ENCODE data around the gene PLOD1. TPM values are rescaled to one million over a fixed set of nuclear protein-coding genes. Genes with fewer than 3 reads are reported as not detected.

PLOD1 gene
- total RNA-seq, 5 donors from 2014 or later (not counting 1 experiment from before 2014, with no cell fraction given): 2.6 to 6.9 (median 4.6) TPM

DNA sequence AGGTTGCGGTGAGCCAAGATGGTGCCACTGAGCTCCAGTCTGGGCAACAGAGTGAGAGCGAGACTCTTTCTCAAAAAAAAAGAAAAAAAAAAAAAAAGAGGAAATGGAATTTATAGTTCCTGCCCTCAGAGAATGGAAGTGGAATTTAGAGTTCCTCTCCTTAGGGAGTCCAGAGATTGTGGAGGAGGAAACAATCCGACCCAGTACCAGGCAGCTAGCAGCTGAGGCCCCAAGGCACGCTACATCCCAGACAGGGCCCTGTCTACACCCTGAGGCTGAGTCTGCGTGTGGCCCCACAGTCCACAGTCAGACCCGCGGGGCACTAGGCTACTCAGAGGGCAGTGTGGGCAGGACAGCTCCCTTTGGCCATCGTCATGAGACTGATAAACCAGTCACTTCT, 43.8 kb downstream of the PLOD1 start:
- Mint-ChIP-seq H3K27me3 (no peaks in the 10 kb centered on the region), H3K4me3 (peak overlapping the region in 2 of 3 donors; percentile 4 to 41), H3K9me3 (no peaks in the 10 kb centered on the region), H3K36me3 (peaks cover 4% of the 10 kb centered on the region), H3K27ac (no peak overlapping the region), H3K4me1 (peaks cover 26 to 28% (median 27%) of the 10 kb centered on the region in 3 donors)
- WGBS (ENCODE audit: insufficient coverage): 97% methylated on average over 5 of the region's 8 CpGs
- Histone ChIP-seq H3K4me1 (ENCODE audit: control insufficient read depth in 1 of 2, extremely low read depth in 1 of 2, insufficient read depth in 2 of 2, low read length in 2 of 2) (peaks cover 9 to 28% of the 10 kb centered on the region in 2 experiments), H3K27me3 (replicated peaks in 1 of 2; ENCODE audit: control insufficient read depth in 2 of 2, extremely low read depth in 1 of 2, insufficient read depth in 2 of 2, low read length in 1 of 2) (no peaks in the 10 kb centered on the region), H3K9me3 (no peaks in the 10 kb centered on the region), H3K36me3 (ENCODE audit: control insufficient read depth in 2 of 2, extremely low read depth in 1 of 2, insufficient read depth in 1 of 2, low read length in 1 of 2) (peaks cover 3 to 9% of the 10 kb centered on the region in 2 donors), H3K27ac (ENCODE audit: low read length) (no peak overlapping the region), H3K4me3 (ENCODE audit: control insufficient read depth in 1 of 2, extremely low read depth in 1 of 2, low read length in 1 of 2) (no peak overlapping the region)
- DNase-seq (no peak), ATAC-seq (replicated peaks in 1 of 4) (no peak)
- CTCF ChIA-PET: interaction anchor here (0.6 to 0.8 kb wide), 2 partner anchors 9 to 68 kb away, joined by 3 to 4 read pairs; no protein-coding TSS in a partner anchor
- POLR2A ChIA-PET: no interaction called here

DNA sequence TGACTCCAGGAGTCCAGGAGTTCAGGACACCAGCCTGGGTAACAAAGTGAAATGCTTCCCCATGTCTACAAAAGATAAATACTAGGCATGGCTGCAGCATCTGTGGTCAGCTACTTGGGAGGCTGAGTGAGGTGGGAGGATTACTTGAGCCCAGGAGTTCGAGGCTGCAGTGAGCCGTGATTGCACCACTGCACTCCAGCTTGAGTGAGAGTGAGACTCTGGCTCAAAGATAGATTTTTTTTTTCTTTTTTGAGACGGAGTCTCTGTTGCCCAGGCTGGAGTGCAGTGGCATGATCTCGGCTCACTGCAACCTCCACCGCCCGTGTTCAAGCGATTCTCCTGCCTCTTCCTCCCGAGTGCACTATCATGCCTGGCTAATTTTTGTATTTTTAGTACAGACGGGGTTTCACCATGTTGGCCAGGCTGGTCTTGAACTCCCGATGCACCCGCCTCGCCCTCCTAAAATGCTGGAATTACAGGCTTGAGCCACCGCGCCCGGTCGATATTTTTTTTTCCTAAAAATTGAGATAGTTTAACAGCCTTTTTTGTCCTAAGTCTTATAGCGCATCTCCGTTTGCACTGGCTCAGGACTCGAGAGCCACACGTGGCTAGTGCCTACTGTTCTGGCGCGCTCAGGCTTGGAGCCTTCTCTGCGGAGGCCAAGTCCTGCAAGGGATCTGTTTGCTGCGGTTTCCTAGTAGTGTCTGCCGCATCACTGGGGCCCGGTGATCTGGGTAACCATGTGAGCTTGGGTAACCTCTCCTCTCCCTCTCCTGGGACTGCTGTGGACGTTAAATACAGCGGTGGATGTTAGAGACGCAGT, 44.7 kb downstream of the PLOD1 start:
- Mint-ChIP-seq H3K4me3 (peak overlapping the region; percentile 83 to 93 (median 89)), H3K36me3 (peaks cover 7% of the 10 kb centered on the region), H3K4me1 (peaks cover 33 to 37% (median 36%) of the 10 kb centered on the region in 3 donors), H3K27ac (peak overlapping the region; percentile 82 to 91), H3K27me3 (no peaks in the 10 kb centered on the region), H3K9me3 (no peaks in the 10 kb centered on the region)
- peak overlapping the region in 1 of 2 donors; percentile 82 for H3K4me3 ChIP-seq (ENCODE audit: control insufficient read depth in 1 of 2, extremely low read depth in 1 of 2, low read length in 1 of 2)
- peaks cover 9 to 29% of the 10 kb centered on the region in 2 experiments for H3K4me1 ChIP-seq (ENCODE audit: control insufficient read depth in 1 of 2, extremely low read depth in 1 of 2, insufficient read depth in 2 of 2, low read length in 2 of 2)
- no peaks in the 10 kb centered on the region for H3K27me3 ChIP-seq (replicated peaks in 1 of 2; ENCODE audit: control insufficient read depth in 2 of 2, extremely low read depth in 1 of 2, insufficient read depth in 2 of 2, low read length in 1 of 2)
- H3K27ac ChIP-seq (ENCODE audit: low read length): peak overlapping the region; percentile 83
- ChIA-PET POLR2A (interaction anchor here (0.6 to 1.2 kb wide), 4 partner anchors 69 to 72 kb away, joined by 3 to 14 read pairs (median 4); no protein-coding TSS in a partner anchor), CTCF (interaction anchor here in 1 of 2 donors (0.6 to 1.4 kb wide), 3 partner anchors 40 to 250 kb away, joined by 3 to 7 read pairs (median 4); partner anchors contain the start of gene MIIP)
- peaks cover 8 to 18% of the 10 kb centered on the region in 2 donors for H3K36me3 ChIP-seq (ENCODE audit: control insufficient read depth in 2 of 2, extremely low read depth in 1 of 2, insufficient read depth in 1 of 2, low read length in 1 of 2)
- DNase-seq (peak in 1 of 35 experiments; percentile 11), ATAC-seq (replicated peaks in 1 of 4) (no peak)
- H3K9me3 ChIP-seq: no peaks in the 10 kb centered on the region
- 80% methylated on average over 26 of the region's 29 CpGs for WGBS (ENCODE audit: insufficient coverage)

DNA sequence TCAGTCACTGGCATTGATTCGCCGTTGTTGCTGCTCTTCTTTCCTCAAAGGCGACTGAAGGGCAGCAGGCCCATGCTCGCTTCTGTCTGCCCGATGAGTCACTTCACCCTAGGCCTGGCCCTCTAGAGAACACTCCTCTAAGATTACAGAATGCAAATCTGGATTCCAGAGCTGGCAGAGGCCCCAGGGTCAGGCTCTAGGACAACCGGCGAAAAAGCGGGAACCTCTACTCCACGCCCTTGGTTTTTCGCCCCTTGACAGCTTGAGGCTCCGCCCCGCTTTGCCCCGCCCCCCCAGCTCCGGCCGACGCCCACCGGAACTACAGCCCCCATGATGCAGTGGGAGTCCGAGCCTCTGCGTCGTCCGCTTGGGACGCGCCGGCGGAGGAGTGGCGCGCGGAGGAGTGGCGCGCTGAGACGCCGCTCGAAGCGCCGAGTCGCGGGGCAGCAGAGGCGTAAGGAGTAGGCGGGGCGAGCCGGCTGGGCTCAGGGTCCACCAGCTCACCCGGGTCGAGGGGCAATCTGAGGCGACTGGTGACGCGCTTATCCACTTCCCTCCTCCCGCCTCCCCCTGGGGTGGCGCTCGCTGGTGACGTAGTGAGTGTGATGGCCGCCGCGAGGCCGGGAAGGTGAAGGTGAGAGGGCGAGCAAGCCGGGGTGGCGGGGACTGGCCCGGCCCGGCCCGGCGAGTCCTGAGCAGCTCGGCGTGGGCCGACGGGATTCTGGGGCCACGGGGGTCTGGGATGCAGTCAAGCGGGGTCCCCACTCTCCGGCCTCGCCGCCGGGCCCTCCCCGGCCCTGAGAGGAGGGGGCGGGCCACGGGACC, 45.5 kb downstream of the PLOD1 start, which contains the start of gene MFN2:
Gene MFN2 (plus strand): TSS at position 594 of the 825 bp plus-strand sequence. CDS start 8,725 bp downstream, outside the sequence.
- DNase-seq (peak; percentile 83 to 94 (median 91)), ATAC-seq (replicated peaks in 1 of 4) (peak; percentile 92 to 95 (median 93))
- Mint-ChIP-seq H3K27me3 (no peaks in the 10 kb centered on the region), H3K9me3 (no peaks in the 10 kb centered on the region), H3K4me3 (peak within 1 kb of the TSS; percentile 83 to 93 (median 90)), H3K27ac (peak within 1 kb of the TSS; percentile 87 to 91), H3K36me3 (peaks cover 15% of the 10 kb centered on the region), H3K4me1 (peaks cover 41 to 46% (median 44%) of the 10 kb centered on the region in 3 donors)
- H3K4me3 ChIP-seq (ENCODE audit: control insufficient read depth in 1 of 2, extremely low read depth in 1 of 2, low read length in 1 of 2): peak within 1 kb of the TSS; percentile 82 to 89
- H3K4me1 ChIP-seq (ENCODE audit: control insufficient read depth in 1 of 2, extremely low read depth in 1 of 2, insufficient read depth in 2 of 2, low read length in 2 of 2): peaks cover 9 to 29% of the 10 kb centered on the region in 2 experiments
- ChIA-PET POLR2A (interaction anchor here (0.6 to 1.2 kb wide), 4 partner anchors 70 to 72 kb away, joined by 3 to 14 read pairs (median 4); no protein-coding TSS in a partner anchor), CTCF (interaction anchor here in 1 of 2 donors (0.6 to 1.4 kb wide), 4 partner anchors 10 to 249 kb away, joined by 3 to 7 read pairs (median 4); partner anchors contain the start of gene MIIP)
- 2% methylated on average over 46 of the region's 74 CpGs for WGBS (ENCODE audit: insufficient coverage)
- H3K9me3 ChIP-seq: no peaks in the 10 kb centered on the region
- H3K27ac ChIP-seq (ENCODE audit: low read length): peak within 1 kb of the TSS; percentile 83
- peaks cover 8 to 26% of the 10 kb centered on the region in 2 donors for H3K36me3 ChIP-seq (ENCODE audit: control insufficient read depth in 2 of 2, extremely low read depth in 1 of 2, insufficient read depth in 1 of 2, low read length in 1 of 2)
- no peaks in the 10 kb centered on the region for H3K27me3 ChIP-seq (replicated peaks in 1 of 2; ENCODE audit: control insufficient read depth in 2 of 2, extremely low read depth in 1 of 2, insufficient read depth in 2 of 2, low read length in 1 of 2)

DNA sequence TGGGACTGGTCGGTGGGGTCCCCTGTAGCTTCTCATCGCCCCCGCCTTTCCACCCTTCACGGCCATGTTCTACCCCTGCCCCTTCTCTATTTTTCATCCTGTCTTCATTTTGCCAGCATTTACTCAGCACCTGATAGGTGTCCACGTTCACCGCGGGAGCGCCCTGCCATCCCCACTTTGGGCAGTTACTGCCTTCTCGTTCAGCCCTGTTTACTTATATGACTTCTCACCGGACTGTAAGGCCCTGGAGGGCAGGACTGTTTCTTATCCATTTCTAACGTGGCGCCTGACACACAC, 46.1 kb downstream of the PLOD1 start:
- peaks cover 43 to 47% (median 45%) of the 10 kb centered on the region in 3 donors for H3K4me1 Mint-ChIP-seq
- H3K27ac Mint-ChIP-seq: peak overlapping the region; percentile 84 to 87
- H3K4me3 Mint-ChIP-seq: peak overlapping the region; percentile 83 to 93 (median 90)
- H3K27me3 Mint-ChIP-seq: no peaks in the 10 kb centered on the region
- CTCF ChIA-PET: interaction anchor here (0.5 to 1.4 kb wide), 4 partner anchors 11 to 248 kb away, joined by 4 to 7 read pairs (median 4); no protein-coding TSS in a partner anchor
- 2% methylated on average over 10 of the region's 12 CpGs for WGBS (ENCODE audit: insufficient coverage)
- H3K9me3 Mint-ChIP-seq: no peaks in the 10 kb centered on the region
- Histone ChIP-seq H3K27ac (ENCODE audit: low read length) (peak overlapping the region; percentile 83), H3K27me3 (replicated peaks in 1 of 2; ENCODE audit: control insufficient read depth in 2 of 2, extremely low read depth in 1 of 2, insufficient read depth in 2 of 2, low read length in 1 of 2) (no peaks in the 10 kb centered on the region), H3K4me3 (ENCODE audit: control insufficient read depth in 1 of 2, extremely low read depth in 1 of 2, low read length in 1 of 2) (peak overlapping the region; percentile 82 to 89), H3K36me3 (ENCODE audit: control insufficient read depth in 2 of 2, extremely low read depth in 1 of 2, insufficient read depth in 1 of 2, low read length in 1 of 2) (peaks cover 9 to 30% of the 10 kb centered on the region in 2 donors), H3K9me3 (no peaks in the 10 kb centered on the region), H3K4me1 (ENCODE audit: control insufficient read depth in 1 of 2, extremely low read depth in 1 of 2, insufficient read depth in 2 of 2, low read length in 2 of 2) (peaks cover 9 to 29% of the 10 kb centered on the region in 2 experiments)
- POLR2A ChIA-PET: interaction anchor here (1.1 to 1.2 kb wide), 3 partner anchors 71 to 73 kb away, joined by 4 to 14 read pairs (median 5); no protein-coding TSS in a partner anchor
- ATAC-seq (replicated peaks in 1 of 4): no peak
- peak in 3 of 35 experiments; percentile 1 to 8 (median 5) for DNase-seq
- peaks cover 17% of the 10 kb centered on the region for H3K36me3 Mint-ChIP-seq

DNA sequence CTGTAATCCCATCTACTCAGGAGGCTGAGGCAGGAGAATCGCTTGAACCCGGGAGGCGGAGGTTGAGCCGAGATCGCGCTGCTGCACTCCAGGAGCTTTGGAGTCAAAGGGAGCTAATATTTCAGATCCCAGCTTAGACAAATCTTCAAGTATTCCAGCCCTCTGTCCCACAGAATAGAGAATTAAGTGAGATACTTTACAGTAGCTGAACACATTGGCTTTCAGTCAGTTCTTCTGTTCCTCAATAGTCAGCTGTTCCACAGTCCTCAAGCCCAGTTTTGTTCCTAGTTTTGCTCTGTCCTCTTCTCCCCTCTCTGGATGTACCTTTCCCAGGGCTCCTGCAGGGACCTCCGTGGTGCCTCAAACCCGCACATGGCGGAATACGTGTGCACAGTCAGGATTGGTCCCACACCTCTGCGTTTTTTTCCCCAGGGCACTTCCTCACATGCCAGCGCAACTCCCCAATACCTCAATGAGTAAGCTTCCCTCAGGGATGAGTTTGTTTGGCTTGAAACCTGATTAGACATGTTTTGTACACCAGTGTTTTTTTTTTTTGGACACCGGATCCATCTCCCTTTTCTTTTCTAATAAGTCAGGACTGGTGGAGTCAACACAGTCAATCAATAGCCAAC, 47.0 kb downstream of the PLOD1 start:
- DNase-seq (no peak), ATAC-seq (replicated peaks in 1 of 4) (no peak)
- Histone ChIP-seq H3K27ac (ENCODE audit: low read length) (no peak overlapping the region), H3K9me3 (no peaks in the 10 kb centered on the region), H3K4me3 (ENCODE audit: control insufficient read depth in 1 of 2, extremely low read depth in 1 of 2, low read length in 1 of 2) (no peak overlapping the region), H3K36me3 (ENCODE audit: control insufficient read depth in 2 of 2, extremely low read depth in 1 of 2, insufficient read depth in 1 of 2, low read length in 1 of 2) (peaks cover 11 to 38% of the 10 kb centered on the region in 2 donors), H3K4me1 (ENCODE audit: control insufficient read depth in 1 of 2, extremely low read depth in 1 of 2, insufficient read depth in 2 of 2, low read length in 2 of 2) (peaks cover 9 to 29% of the 10 kb centered on the region in 2 experiments), H3K27me3 (replicated peaks in 1 of 2; ENCODE audit: control insufficient read depth in 2 of 2, extremely low read depth in 1 of 2, insufficient read depth in 2 of 2, low read length in 1 of 2) (no peaks in the 10 kb centered on the region)
- ChIA-PET CTCF (interaction anchor here in 1 of 2 donors (0.6 kb wide), 1 partner anchor 24 kb away, joined by 4 read pairs; no protein-coding TSS in a partner anchor), POLR2A (interaction anchor here (0.7 to 1.2 kb wide), 3 partner anchors 71 to 140 kb away, joined by 3 to 4 read pairs (median 4); no protein-coding TSS in a partner anchor)
- 95% methylated on average over 6 of the region's 13 CpGs for WGBS (ENCODE audit: insufficient coverage)
- H3K9me3 Mint-ChIP-seq: no peaks in the 10 kb centered on the region
- H3K27me3 Mint-ChIP-seq: no peaks in the 10 kb centered on the region
- H3K4me3 Mint-ChIP-seq: peak overlapping the region; percentile 83 to 93 (median 90)
- H3K27ac Mint-ChIP-seq: peak overlapping the region; percentile 73 to 87
- peaks cover 48 to 54% (median 53%) of the 10 kb centered on the region in 3 donors for H3K4me1 Mint-ChIP-seq
- peaks cover 23% of the 10 kb centered on the region for H3K36me3 Mint-ChIP-seq

All from T-cell (primary cell).